ENCODE data around the gene STIMATE. TPM values are rescaled to one million over a fixed set of nuclear protein-coding genes. Genes with fewer than 3 reads are reported as not detected.

STIMATE gene
- total RNA-seq, 2 donors from 2014 or later: 7.6 to 10.3 TPM

GRCh38 chr3:52879581-52879980, 17.8 kb downstream of the STIMATE start:
- Histone ChIP-seq H3K36me3 (no peaks in the 10 kb centered on the region), H3K4me3 (no peak overlapping the region), H3K27me3 (no peaks in the 10 kb centered on the region), H3K4me1 (no peaks in the 10 kb centered on the region), H3K27ac (no peak overlapping the region), H3K9me3 (no peaks in the 10 kb centered on the region)
- TF ChIP-seq, protein P1, sequence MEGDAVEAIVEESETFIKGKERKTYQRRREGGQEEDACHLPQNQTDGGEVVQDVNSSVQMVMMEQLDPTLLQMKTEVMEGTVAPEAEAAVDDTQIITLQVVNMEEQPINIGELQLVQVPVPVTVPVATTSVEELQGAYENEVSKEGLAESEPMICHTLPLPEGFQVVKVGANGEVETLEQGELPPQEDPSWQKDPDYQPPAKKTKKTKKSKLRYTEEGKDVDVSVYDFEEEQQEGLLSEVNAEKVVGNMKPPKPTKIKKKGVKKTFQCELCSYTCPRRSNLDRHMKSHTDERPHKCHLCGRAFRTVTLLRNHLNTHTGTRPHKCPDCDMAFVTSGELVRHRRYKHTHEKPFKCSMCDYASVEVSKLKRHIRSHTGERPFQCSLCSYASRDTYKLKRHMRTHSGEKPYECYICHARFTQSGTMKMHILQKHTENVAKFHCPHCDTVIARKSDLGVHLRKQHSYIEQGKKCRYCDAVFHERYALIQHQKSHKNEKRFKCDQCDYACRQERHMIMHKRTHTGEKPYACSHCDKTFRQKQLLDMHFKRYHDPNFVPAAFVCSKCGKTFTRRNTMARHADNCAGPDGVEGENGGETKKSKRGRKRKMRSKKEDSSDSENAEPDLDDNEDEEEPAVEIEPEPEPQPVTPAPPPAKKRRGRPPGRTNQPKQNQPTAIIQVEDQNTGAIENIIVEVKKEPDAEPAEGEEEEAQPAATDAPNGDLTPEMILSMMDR (IDR thresholded peaks at IDR 0.05): no peak
- DNase-seq (ENCODE audit: low spot score): no peak

GRCh38 chr3:52879090-52879489, 18.3 kb downstream of the STIMATE start:
- Histone ChIP-seq H3K27ac (no peak overlapping the region), H3K9me3 (no peaks in the 10 kb centered on the region), H3K27me3 (no peaks in the 10 kb centered on the region), H3K4me3 (no peak overlapping the region), H3K4me1 (no peaks in the 10 kb centered on the region), H3K36me3 (no peaks in the 10 kb centered on the region)
- TF ChIP-seq, protein P1 (IDR thresholded peaks at IDR 0.05): no peak
- no peak for DNase-seq (ENCODE audit: low spot score)

DNA sequence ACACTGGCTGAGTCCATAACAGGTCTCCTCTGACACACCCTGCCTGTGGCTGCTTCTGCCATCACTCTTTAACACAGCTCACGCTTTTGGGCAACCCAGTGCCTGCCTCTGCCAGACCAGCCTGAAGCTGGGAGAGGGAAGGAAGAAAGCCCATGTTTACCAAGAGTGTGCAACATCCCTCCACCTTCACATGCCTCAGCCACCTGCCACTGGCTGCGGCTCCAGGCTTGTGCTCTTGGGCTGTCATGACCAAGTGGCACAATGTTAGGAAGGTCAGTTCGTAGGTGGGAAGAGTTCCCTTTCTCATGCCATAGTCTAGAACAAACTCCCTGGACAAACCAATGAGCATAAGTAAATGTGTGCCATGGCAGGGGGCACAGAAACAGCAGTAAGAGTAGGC, 20.3 kb downstream of the STIMATE start:
- Histone ChIP-seq H3K4me3 (no peak overlapping the region), H3K27me3 (no peaks in the 10 kb centered on the region)
- TF ChIP-seq, protein P1 (IDR thresholded peaks at IDR 0.05): no peak

GRCh38 chr3:52874864-52875587, 22.3 kb downstream of the STIMATE start:
- Histone ChIP-seq H3K4me3 (no peak overlapping the region), H3K4me1 (no peaks in the 10 kb centered on the region), H3K9me3 (no peaks in the 10 kb centered on the region), H3K36me3 (no peaks in the 10 kb centered on the region), H3K27ac (no peak overlapping the region), H3K27me3 (no peaks in the 10 kb centered on the region)
- DNase-seq (ENCODE audit: low spot score): no peak
- TF ChIP-seq, protein P1 (IDR thresholded peaks at IDR 0.05): no peak

More for the DNA sequence above, 20.3 kb downstream of the STIMATE start:
- Histone ChIP-seq H3K4me1 (no peaks in the 10 kb centered on the region), H3K9me3 (no peaks in the 10 kb centered on the region), H3K36me3 (no peaks in the 10 kb centered on the region), H3K27ac (no peak overlapping the region)
- no peak for DNase-seq (ENCODE audit: low spot score)

DNA sequence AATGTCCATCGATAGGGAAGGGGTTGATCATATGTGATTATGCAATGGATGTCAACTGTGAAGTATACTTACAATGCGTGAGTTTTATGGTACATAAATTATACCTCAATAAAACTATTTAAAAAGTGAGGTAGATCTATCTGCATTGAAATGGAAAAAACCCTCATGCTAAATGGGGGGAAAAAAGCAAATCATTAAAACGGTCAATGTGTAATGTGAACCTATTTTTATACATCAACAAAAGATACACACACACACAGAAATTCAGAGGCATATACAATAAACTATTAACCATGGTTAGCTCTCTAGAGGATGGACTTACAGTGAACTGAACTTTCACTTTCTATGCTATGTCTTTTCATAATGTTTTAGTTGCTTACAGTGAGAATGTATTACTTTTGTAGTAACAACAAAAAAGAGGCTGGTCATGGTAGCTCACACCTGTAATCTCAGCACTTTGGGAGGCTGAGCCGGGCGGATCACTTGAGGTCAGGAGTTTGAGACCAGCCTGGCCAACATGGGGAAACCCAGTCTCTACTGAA, 23.1 kb downstream of the STIMATE start:
- Histone ChIP-seq H3K4me1 (no peaks in the 10 kb centered on the region), H3K9me3 (no peaks in the 10 kb centered on the region), H3K27ac (no peak overlapping the region), H3K4me3 (no peak overlapping the region), H3K27me3 (no peaks in the 10 kb centered on the region), H3K36me3 (no peaks in the 10 kb centered on the region)
- DNase-seq (ENCODE audit: low spot score): no peak
- TF ChIP-seq, protein P1 (IDR thresholded peaks at IDR 0.05): no peak

Data from right atrium auricular region (tissue), 2 donors.